ENCODE measurements around the gene HACD1.
"Not testable (repeated sequence)": the region's sequence is repeated elsewhere in the genome, so short reads cannot be mapped to it uniquely, and the experiment has no call there.

The HACD1 gene

GRCh38 chr10:17587321-17587720 is 29.9 kb downstream of the HACD1 start:
- intact Hi-C loops (cut with DNase I); DNase-seq: not testable (repeated sequence)

GRCh38 chr10:17586821-17587234 is 30.3 kb downstream of the HACD1 start:
- DNase-seq = no peak
- intact Hi-C loops (cut with DNase I) = no loop called here

- DNase-seq = no peak
- intact Hi-C loops (cut with DNase I) = no loop called here
Measured at GRCh38 chr10:17585016-17585415, 32.2 kb downstream of the HACD1 start.

- intact Hi-C loops (cut with DNase I) = no loop called here
Measured at GRCh38 chr10:17580885-17581284, 36.3 kb downstream of the HACD1 start.

GRCh38 chr10:17578603-17579002 is 38.6 kb downstream of the HACD1 start:
- DNase-seq = no peak
- intact Hi-C loops (cut with DNase I) = no loop called here

More at GRCh38 chr10:17580885-17581284, 36.3 kb downstream of the HACD1 start:
- no peak for DNase-seq

- no peak for DNase-seq
- intact Hi-C loops (cut with DNase I) = no loop called here
Measured at GRCh38 chr10:17576768-17577167, 40.4 kb downstream of the HACD1 start.

- intact Hi-C loops (cut with DNase I) = no loop called here
- no peak for DNase-seq
Measured at GRCh38 chr10:17564911-17565310, 52.3 kb downstream of the HACD1 start.

GRCh38 chr10:17563452-17563851 is 53.7 kb downstream of the HACD1 start:
- intact Hi-C loops (cut with DNase I) = no loop called here
- no peak for DNase-seq

- no peak for DNase-seq
- intact Hi-C loops (cut with DNase I) = no loop called here
Measured at GRCh38 chr10:17562614-17563013, 54.6 kb downstream of the HACD1 start.

GRCh38 chr10:17561111-17561510 is 56.1 kb downstream of the HACD1 start:
- intact Hi-C loops (cut with DNase I) = no loop called here
- DNase-seq = no peak

GRCh38 chr10:17557459-17557858 is 59.7 kb downstream of the HACD1 start:
- intact Hi-C loops (cut with DNase I) = no loop called here
- no peak for DNase-seq

GRCh38 chr10:17548770-17549169 is 68.4 kb downstream of the HACD1 start:
- intact Hi-C loops (cut with DNase I) = no loop called here
- no peak for DNase-seq

GRCh38 chr10:17548162-17548561 is 69.0 kb downstream of the HACD1 start:
- intact Hi-C loops (cut with DNase I) = no loop called here
- no peak for DNase-seq

- no peak for DNase-seq
- intact Hi-C loops (cut with DNase I) = no loop called here
Measured at GRCh38 chr10:17547060-17547459, 70.1 kb downstream of the HACD1 start.

GRCh38 chr10:17544465-17544864 is 72.7 kb downstream of the HACD1 start:
- intact Hi-C loops (cut with DNase I) = no loop called here
- DNase-seq = no peak

Measured in posterior cingulate gyrus (tissue), 11 donors.